HepG2 (cell line): ENCODE results near the gene IFT22. TPM values are rescaled to one million over a fixed set of nuclear protein-coding genes. Genes with fewer than 3 reads are reported as not detected.

Source experiments
- ATF1 ChIP-seq: IDR thresholded peaks from 2 replicates; pipeline ENCODE4 v1.6.1; 2016; ENCODE audit warnings: mild to moderate bottlenecking, control low read depth
- MTA3 ChIP-seq: sonication (generic); formaldehyde crosslinking; IDR thresholded peaks from 2 replicates; pipeline ENCODE4 v1.4.0; 2020; ENCODE audit warnings: missing genetic modification reagents
- MTF1 ChIP-seq: sonication (generic); formaldehyde crosslinking; IDR thresholded peaks from 2 replicates; pipeline ENCODE4 v1.5.0; 2020; ENCODE audit warnings: missing genetic modification reagents
- NBN ChIP-seq: fragments of 450-650 bp; conservative IDR thresholded peaks from 2 replicates; pipeline ENCODE4 v1.6.1; 2017
- NFKBIZ ChIP-seq: IDR thresholded peaks from 2 replicates; pipeline ENCODE4 v1.6.1; 2018; ENCODE audit warnings: missing genetic modification reagents, missing compliant biosample characterization
- PCBP2 ChIP-seq: fragments of 200-400 bp; formaldehyde crosslinking; optimal IDR thresholded peaks from 2 replicates; pipeline ENCODE3; 2018; ENCODE audit warnings: low read length, low read depth; ENCODE audit not compliant: poor library complexity, severe bottlenecking
- SMARCE1 ChIP-seq: fragments of 450-650 bp; IDR thresholded peaks from 2 replicates; pipeline ENCODE4 v1.6.1; 2017; ENCODE audit warnings: borderline replicate concordance
- SOX5 ChIP-seq: IDR thresholded peaks from 2 replicates; pipeline ENCODE4 v1.6.1; 2016; ENCODE audit warnings: borderline replicate concordance
- TEAD2 ChIP-seq: sonication (generic); formaldehyde crosslinking; IDR thresholded peaks from 2 replicates; pipeline ENCODE4 v1.9.0; 2021; ENCODE audit warnings: missing genetic modification reagents
- THRA ChIP-seq: sonication (generic); formaldehyde crosslinking; IDR thresholded peaks from 2 replicates; pipeline ENCODE4 v1.4.0; 2020; ENCODE audit warnings: missing genetic modification reagents, borderline replicate concordance
- ZNF337 ChIP-seq: sonication (generic); formaldehyde crosslinking; IDR thresholded peaks from 2 replicates; pipeline ENCODE4 v1.5.1; 2020; ENCODE audit warnings: missing genetic modification reagents, low read depth, mild to moderate bottlenecking, borderline replicate concordance
- ZNF468 ChIP-seq: sonication (generic); formaldehyde crosslinking; IDR thresholded peaks from 2 replicates; pipeline ENCODE4 v1.8.0; 2022; ENCODE audit warnings: mild to moderate bottlenecking, moderate library complexity, missing genetic modification reagents
- ZNF710 ChIP-seq: sonication (generic); formaldehyde crosslinking; IDR thresholded peaks from 2 replicates; pipeline ENCODE4 v1.5.0; 2020; ENCODE audit warnings: mild to moderate bottlenecking, missing genetic modification reagents, borderline replicate concordance
- polyA plus RNA-seq, 8 experiments: library from polyadenylated mRNA; depleted of rRNA in 3 of 8; stranded (reverse) in 7 of 8; unstranded in 1 of 8; fragments of >200 nt; fragmentation: Illumina TruSeq in 4 of 8; extraction: Trizol in 4 of 8; gene quantifications; 2 replicates each; pipeline versions ENCODE4 v1.2.1 to v1.2.3, GENCODE V29; 2011 to 2016; ENCODE audit warnings: low read depth in 4 of 8, missing spikeins in 1 of 8, mixed read lengths in 1 of 8; ENCODE audit not compliant: insufficient read depth in 1 of 8
- total RNA-seq, 5 experiments: library from RNA; depleted of rRNA; stranded (reverse); fragments of >200 nt; fragmentation: Illumina TruSeq; extraction: Trizol; gene quantifications; 2 replicates each; pipeline ENCODE4 v1.2.3, GENCODE V29; 2016; ENCODE audit warnings: low read depth in 1 of 5
- TF ChIP-seq, protein P1 (sequence below): sonication (generic); formaldehyde crosslinking; IDR thresholded peaks from 2 replicates; pipeline ENCODE4 v1.4.0; 2020; ENCODE audit warnings: missing genetic modification reagents, borderline replicate concordance

IFT22 gene
- total and polyA plus RNA-seq, 2 of the 13 experiments (the other 11 are each of a cell fraction or from before 2014, with no cell fraction given), result 8.9 to 14.5 TPM

GRCh38 chr7:101321491-101322401, at the start of gene IFT22 (continued):
- TF ChIP-seq ZNF710 (CRISPR knock-in tag) (no peak), SMARCE1 (no peak), ATF1 (CRISPR knock-in tag) (no peak), NFKBIZ (no peak), ZNF468 (CRISPR knock-in tag) (no peak), MTF1 (CRISPR knock-in tag) (no peak), SOX5 (no peak), ZNF337 (CRISPR knock-in tag) (no peak), TEAD2 (no peak), THRA (CRISPR knock-in tag) (no peak), MTA3 (CRISPR knock-in tag) (no peak), PCBP2 (no peak), NBN (no peak)
- TF ChIP-seq, protein P1, sequence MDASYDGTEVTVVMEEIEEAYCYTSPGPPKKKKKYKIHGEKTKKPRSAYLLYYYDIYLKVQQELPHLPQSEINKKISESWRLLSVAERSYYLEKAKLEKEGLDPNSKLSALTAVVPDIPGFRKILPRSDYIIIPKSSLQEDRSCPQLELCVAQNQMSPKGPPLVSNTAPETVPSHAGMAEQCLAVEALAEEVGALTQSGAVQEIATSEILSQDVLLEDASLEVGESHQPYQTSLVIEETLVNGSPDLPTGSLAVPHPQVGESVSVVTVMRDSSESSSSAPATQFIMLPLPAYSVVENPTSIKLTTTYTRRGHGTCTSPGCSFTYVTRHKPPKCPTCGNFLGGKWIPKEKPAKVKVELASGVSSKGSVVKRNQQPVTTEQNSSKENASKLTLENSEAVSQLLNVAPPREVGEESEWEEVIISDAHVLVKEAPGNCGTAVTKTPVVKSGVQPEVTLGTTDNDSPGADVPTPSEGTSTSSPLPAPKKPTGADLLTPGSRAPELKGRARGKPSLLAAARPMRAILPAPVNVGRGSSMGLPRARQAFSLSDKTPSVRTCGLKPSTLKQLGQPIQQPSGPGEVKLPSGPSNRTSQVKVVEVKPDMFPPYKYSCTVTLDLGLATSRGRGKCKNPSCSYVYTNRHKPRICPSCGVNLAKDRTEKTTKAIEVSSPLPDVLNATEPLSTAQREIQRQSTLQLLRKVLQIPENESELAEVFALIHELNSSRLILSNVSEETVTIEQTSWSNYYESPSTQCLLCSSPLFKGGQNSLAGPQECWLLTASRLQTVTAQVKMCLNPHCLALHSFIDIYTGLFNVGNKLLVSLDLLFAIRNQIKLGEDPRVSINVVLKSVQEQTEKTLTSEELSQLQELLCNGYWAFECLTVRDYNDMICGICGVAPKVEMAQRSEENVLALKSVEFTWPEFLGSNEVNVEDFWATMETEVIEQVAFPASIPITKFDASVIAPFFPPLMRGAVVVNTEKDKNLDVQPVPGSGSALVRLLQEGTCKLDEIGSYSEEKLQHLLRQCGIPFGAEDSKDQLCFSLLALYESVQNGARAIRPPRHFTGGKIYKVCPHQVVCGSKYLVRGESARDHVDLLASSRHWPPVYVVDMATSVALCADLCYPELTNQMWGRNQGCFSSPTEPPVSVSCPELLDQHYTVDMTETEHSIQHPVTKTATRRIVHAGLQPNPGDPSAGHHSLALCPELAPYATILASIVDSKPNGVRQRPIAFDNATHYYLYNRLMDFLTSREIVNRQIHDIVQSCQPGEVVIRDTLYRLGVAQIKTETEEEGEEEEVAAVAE (CRISPR knock-in tag), result no peak
